ENCODE data around the gene ATXN3. TPM values are rescaled to one million over a fixed set of nuclear protein-coding genes. Genes with fewer than 3 reads are reported as not detected.

The ATXN3 gene
- total and polyA plus RNA-seq, 2 of the 13 experiments (the other 11 are each of a cell fraction or from before 2014, with no cell fraction given), result 14.9 to 17.3 TPM

GRCh38 chr14:92106143-92106926 is at the start of gene ATXN3 (continued):
- peak; percentile 32; the same call in 1 of the 2 replicates for TF ChIP-seq NR1H2 (CRISPR knock-in tag; IDR thresholded peaks at IDR 0.05; ENCODE audit: borderline replicate concordance, low read depth)
- no peak for TF ChIP-seq BCL6 (CRISPR knock-in tag; IDR thresholded peaks at IDR 0.05)
- no peak for TF ChIP-seq XRCC5 (optimal IDR thresholded peaks at IDR 0.05; ENCODE audit: low read length)
- TF ChIP-seq ZNF326 (CRISPR knock-in tag; IDR thresholded peaks at IDR 0.05; ENCODE audit: borderline replicate concordance), result no peak
- TF ChIP-seq JARID2 (CRISPR knock-in tag; IDR thresholded peaks at IDR 0.05; ENCODE audit: insufficient replicate concordance), result no peak
- no peak for TF ChIP-seq ZNF597 (CRISPR knock-in tag; IDR thresholded peaks at IDR 0.05)
- 0 out of 2 replicates have a peak, but pooled peaks have one; percentile 12 for TF ChIP-seq ZNF768 (CRISPR knock-in tag; IDR thresholded peaks at IDR 0.05)
- TF ChIP-seq ZNF496 (CRISPR knock-in tag; IDR thresholded peaks at IDR 0.05; ENCODE audit: insufficient replicate concordance), result no peak
- no peak; the same call in 1 of the 2 replicates for TF ChIP-seq KLF11 (CRISPR knock-in tag; IDR thresholded peaks at IDR 0.05)
- TF ChIP-seq FOXM1 (CRISPR knock-in tag; IDR thresholded peaks at IDR 0.05), result no peak
- no peak for TF ChIP-seq HMGA1 (CRISPR knock-in tag; conservative IDR thresholded peaks at IDR 0.05)
- peak; percentile 73 for TF ChIP-seq YY1 (IDR thresholded peaks at IDR 0.05; ENCODE audit: insufficient read depth, insufficient replicate concordance, low read depth, low read length)
- TF ChIP-seq PITX1 (CRISPR knock-in tag; IDR thresholded peaks at IDR 0.05), result no peak
- no peak for TF ChIP-seq HHEX (CRISPR knock-in tag; IDR thresholded peaks at IDR 0.05)
- TF ChIP-seq POGK (CRISPR knock-in tag; conservative IDR thresholded peaks at IDR 0.05), result peak; percentile 47; the same call in 1 of the 2 replicates
- TF ChIP-seq ARID5B (CRISPR knock-in tag; IDR thresholded peaks at IDR 0.05), result peak; percentile 23
- TF ChIP-seq FOXJ3 (CRISPR knock-in tag; IDR thresholded peaks at IDR 0.05; ENCODE audit: borderline replicate concordance), result no peak
- no peak for TF ChIP-seq NR2C2 (CRISPR knock-in tag; IDR thresholded peaks at IDR 0.05; ENCODE audit: borderline replicate concordance)

Data from HepG2 (cell line).